Karpas-422 (cell line): ENCODE data around the gene SSU72. TPM values are rescaled to one million over a fixed set of nuclear protein-coding genes. Genes with fewer than 3 reads are reported as not detected.

Experiments used
- DNase-seq: peaks from one replicate; pipeline ENCODE4 v3.0.0-alpha.2; 2015
- H2AFZ ChIP-seq: fragments of 200-600 bp; sonication (generic); 2 replicates; pipeline ENCODE4 v1.6.1; 2014; ENCODE audit warnings: antibody characterized with exemption, low read length, mixed read lengths
- H3K27ac ChIP-seq: fragments of 200-600 bp; sonication (generic); 2 replicates; pipeline ENCODE4 v1.5.1; 2014; ENCODE audit warnings: mild to moderate bottlenecking, low read length, moderate library complexity
- H3K27me3 ChIP-seq: fragments of 200-600 bp; sonication (generic); 2 replicates; pipeline ENCODE4 v1.6.1; 2014; ENCODE audit warnings: low read length, mixed read lengths
- H3K36me3 ChIP-seq: fragments of 200-600 bp; sonication (generic); 2 replicates; pipeline ENCODE4 v1.6.1; 2014; ENCODE audit warnings: low read length, mixed read lengths; ENCODE audit not compliant: insufficient read depth
- H3K4me1 ChIP-seq: fragments of 200-600 bp; sonication (generic); 2 replicates; pipeline ENCODE4 v1.6.1; 2014; ENCODE audit warnings: mild to moderate bottlenecking, low read length, mixed read lengths
- H3K4me2 ChIP-seq: fragments of 200-600 bp; sonication (generic); 2 replicates; pipeline ENCODE4 v1.6.1; 2014; ENCODE audit warnings: low read length, low read depth, mild to moderate bottlenecking; ENCODE audit not compliant: poor library complexity, severe bottlenecking
- H3K4me3 ChIP-seq: fragments of 200-600 bp; sonication (generic); 2 replicates; pipeline ENCODE4 v1.5.1; 2014; ENCODE audit warnings: mild to moderate bottlenecking, antibody characterized with exemption, low read length, mixed read lengths
- H3K79me2 ChIP-seq: fragments of 200-600 bp; sonication (generic); 2 replicates; pipeline ENCODE4 v1.6.1; 2014; ENCODE audit warnings: mild to moderate bottlenecking, low read length, mixed read lengths
- H3K9ac ChIP-seq: fragments of 200-600 bp; sonication (generic); 2 replicates; pipeline ENCODE4 v1.6.0; 2014; ENCODE audit warnings: low read length
- H3K9me2 ChIP-seq: fragments of 200-600 bp; sonication (generic), shearing (Covaris generic); replicated peaks from 2 replicates; pipeline ENCODE4 v1.6.0; 2014; ENCODE audit warnings: mild to moderate bottlenecking, low read length, moderate library complexity; ENCODE audit not compliant: insufficient read depth
- H3K9me3 ChIP-seq: fragments of 300-700, 200-600 bp; sonication (generic); 2 replicates; pipeline ENCODE4 v1.6.1; 2014; ENCODE audit warnings: low read length, mixed read lengths
- H4K20me1 ChIP-seq: fragments of 200-600 bp; sonication (generic); 2 replicates; pipeline ENCODE4 v1.6.1; 2014; ENCODE audit warnings: mild to moderate bottlenecking, antibody characterized with exemption, low read length, low read depth; ENCODE audit not compliant: insufficient read depth
- total RNA-seq: library from RNA; depleted of rRNA; stranded (reverse); fragments of >200 nt; shearing (Covaris generic); gene quantifications from 2 replicates; pipeline ENCODE4 v1.2.3, GENCODE V29; 2014; ENCODE audit warnings: low replicate concordance; rRNA removed

The SSU72 gene
- total RNA-seq: 70.9 and 80.6 TPM in 2 replicates

DNA sequence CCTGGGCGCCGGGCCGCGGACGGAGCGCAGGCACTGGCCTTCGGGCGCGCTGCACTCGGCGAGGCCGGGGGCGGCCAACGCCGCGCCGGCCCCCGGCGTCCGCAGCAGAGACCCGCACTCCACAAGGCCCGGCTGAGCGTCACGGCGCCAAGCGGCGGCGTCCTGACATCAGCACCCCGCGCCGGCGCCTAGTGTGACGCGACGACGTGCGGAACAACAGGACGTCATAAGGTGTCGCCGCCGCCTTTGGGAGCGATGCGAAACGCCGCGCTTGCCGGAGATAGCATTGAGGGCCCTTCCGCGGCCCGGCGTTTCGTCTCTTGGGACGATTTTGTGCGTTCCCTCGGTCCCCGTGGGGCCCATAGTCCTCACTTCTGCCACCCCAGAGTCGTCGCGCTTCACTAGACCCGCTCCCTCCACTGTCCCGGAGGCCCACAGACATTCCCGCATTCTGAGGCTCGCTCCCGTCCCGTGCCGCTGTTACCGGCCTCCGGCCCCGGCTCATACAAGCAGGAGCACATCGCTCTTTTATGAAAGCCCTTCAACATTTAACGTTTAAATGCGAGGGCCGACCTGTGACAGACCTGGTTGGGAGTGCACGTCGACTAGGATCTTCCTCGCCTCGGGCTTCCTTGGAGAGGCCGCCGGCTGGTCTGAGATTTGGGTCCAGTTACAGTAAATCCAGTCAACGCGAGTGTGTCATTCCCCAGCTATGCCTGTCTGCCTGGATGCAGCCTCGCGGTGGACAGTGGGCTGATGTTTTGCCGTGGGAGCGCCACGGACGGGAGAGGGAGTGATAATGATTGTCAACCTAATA is at the start of gene SSU72:
Gene SSU72 (minus strand): TSS at position 143 of the 817 bp plus-strand sequence. CDS start 306 bp downstream, outside the sequence.
- Histone ChIP-seq H3K4me3 (peak within 1 kb of the TSS; percentile 76), H3K27me3 (no peaks in the 10 kb centered on the region), H2AFZ (peak within 1 kb of the TSS; percentile 77), H3K79me2 (peaks cover 42% of the 10 kb centered on the region), H3K9me3 (no peaks in the 10 kb centered on the region), H3K4me2 (peak within 1 kb of the TSS; percentile 90), H3K4me1 (peaks cover 16% of the 10 kb centered on the region), H4K20me1 (peaks cover 12% of the 10 kb centered on the region; the same call in 1 of the 2 replicates), H3K27ac (peak within 1 kb of the TSS; percentile 32; the same call in 1 of the 2 replicates), H3K9ac (peak within 1 kb of the TSS; percentile 97), H3K9me2 (no peaks in the 10 kb centered on the region), H3K36me3 (peaks cover 4% of the 10 kb centered on the region; the same call in 1 of the 2 replicates)
- DNase-seq: peak; percentile 97

DNA sequence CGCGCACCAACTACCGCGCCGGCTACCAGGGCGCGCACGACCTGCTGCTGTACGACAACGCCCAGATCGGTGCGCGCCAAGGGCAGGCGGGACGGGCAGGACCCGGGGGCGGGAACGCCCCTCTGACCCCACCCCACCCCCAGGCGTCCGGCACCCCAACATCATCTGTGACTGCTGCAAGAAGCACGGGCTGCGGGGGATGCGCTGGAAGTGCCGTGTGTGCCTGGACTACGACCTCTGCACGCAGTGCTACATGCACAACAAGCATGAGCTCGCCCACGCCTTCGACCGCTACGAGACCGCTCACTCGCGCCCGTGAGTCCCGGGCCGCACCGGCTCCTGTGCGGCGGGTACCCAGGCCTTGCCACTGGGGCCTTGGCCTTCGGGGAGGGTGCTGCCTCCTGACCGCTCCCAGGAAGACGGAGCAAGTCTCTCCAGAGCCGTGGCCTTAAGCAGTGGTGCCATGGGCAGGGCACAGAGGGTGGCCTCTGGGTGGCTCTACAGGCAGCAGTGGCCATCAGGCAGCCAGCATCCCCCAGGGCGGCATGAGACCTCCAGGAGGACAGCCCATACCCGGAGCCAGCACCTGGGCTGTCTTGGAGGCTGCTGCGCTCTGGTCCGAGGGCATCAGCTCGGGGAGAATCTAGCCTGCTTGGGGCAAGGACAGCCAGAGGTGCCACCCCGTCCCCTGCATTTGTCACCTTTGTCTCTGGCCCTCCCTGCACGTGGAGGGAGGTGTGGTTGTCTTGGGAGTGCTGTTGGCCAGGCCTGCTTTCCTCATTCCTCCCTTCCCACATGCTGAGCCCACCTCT is 49.2 kb upstream of the SSU72 start:
- Histone ChIP-seq H3K4me2 (no peak overlapping the region), H2AFZ (no peak overlapping the region), H3K4me3 (no peak overlapping the region), H3K36me3 (no peaks in the 10 kb centered on the region), H3K9me3 (no peaks in the 10 kb centered on the region), H3K4me1 (peaks cover 4% of the 10 kb centered on the region), H3K9me2 (no peaks in the 10 kb centered on the region), H3K9ac (no peak overlapping the region), H3K27me3 (no peaks in the 10 kb centered on the region), H4K20me1 (peaks cover 8% of the 10 kb centered on the region; the same call in 1 of the 2 replicates), H3K79me2 (no peaks in the 10 kb centered on the region), H3K27ac (no peak overlapping the region)
- no peak for DNase-seq

DNA sequence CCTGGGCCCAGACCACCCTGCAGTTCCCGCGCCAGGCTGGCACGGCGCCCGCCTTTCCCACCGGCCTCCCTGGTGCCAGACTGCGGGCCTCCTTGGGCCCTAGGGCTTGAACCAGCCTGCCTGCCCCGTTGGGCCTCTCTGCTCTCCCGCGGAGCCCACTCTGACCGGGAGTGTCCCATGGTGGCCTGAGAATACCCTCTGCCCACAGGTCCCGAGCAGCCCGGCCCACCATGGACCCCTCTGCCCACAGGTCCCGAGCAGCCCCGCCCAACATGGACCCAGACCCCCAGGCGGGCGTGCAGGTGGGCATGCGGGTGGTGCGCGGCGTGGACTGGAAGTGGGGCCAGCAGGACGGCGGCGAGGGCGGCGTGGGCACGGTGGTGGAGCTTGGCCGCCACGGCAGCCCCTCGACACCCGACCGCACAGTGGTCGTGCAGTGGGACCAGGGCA is 48.5 kb upstream of the SSU72 start:
- H3K27ac ChIP-seq: no peak overlapping the region
- no peak overlapping the region for H3K9ac ChIP-seq
- H2AFZ ChIP-seq: no peak overlapping the region
- no peak overlapping the region for H3K4me2 ChIP-seq
- H3K4me1 ChIP-seq: no peaks in the 10 kb centered on the region
- no peak overlapping the region for H3K4me3 ChIP-seq
- no peaks in the 10 kb centered on the region for H3K36me3 ChIP-seq
- no peaks in the 10 kb centered on the region for H3K27me3 ChIP-seq
- H3K79me2 ChIP-seq: no peaks in the 10 kb centered on the region
- no peaks in the 10 kb centered on the region for H3K9me3 ChIP-seq
- peaks cover 8% of the 10 kb centered on the region; the same call in 1 of the 2 replicates for H4K20me1 ChIP-seq
- no peaks in the 10 kb centered on the region for H3K9me2 ChIP-seq
- no peak for DNase-seq

DNA sequence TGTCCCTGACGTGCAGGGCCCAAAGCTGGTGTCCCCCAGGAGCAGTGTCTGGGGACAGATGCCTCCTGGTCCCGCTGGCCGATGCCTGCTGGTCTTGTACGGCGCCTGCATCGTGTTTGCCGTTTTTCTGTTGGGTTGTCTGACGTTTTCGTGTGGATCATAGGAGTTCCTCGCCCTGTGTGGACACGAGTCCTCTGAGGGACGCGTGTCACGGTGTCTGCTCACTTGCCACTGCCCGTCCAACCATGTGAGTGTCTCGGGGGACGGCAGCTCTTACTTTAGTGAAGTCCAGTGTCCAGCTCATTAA is 48.1 kb upstream of the SSU72 start:
- Histone ChIP-seq H3K27ac (no peak overlapping the region), H3K9ac (no peak overlapping the region), H3K4me1 (no peaks in the 10 kb centered on the region), H3K4me3 (no peak overlapping the region), H3K4me2 (no peak overlapping the region), H3K9me2 (no peaks in the 10 kb centered on the region), H3K9me3 (no peaks in the 10 kb centered on the region), H3K36me3 (no peaks in the 10 kb centered on the region), H3K27me3 (no peaks in the 10 kb centered on the region), H4K20me1 (peaks cover 8% of the 10 kb centered on the region; the same call in 1 of the 2 replicates), H2AFZ (no peak overlapping the region), H3K79me2 (no peaks in the 10 kb centered on the region)
- no peak for DNase-seq

DNA sequence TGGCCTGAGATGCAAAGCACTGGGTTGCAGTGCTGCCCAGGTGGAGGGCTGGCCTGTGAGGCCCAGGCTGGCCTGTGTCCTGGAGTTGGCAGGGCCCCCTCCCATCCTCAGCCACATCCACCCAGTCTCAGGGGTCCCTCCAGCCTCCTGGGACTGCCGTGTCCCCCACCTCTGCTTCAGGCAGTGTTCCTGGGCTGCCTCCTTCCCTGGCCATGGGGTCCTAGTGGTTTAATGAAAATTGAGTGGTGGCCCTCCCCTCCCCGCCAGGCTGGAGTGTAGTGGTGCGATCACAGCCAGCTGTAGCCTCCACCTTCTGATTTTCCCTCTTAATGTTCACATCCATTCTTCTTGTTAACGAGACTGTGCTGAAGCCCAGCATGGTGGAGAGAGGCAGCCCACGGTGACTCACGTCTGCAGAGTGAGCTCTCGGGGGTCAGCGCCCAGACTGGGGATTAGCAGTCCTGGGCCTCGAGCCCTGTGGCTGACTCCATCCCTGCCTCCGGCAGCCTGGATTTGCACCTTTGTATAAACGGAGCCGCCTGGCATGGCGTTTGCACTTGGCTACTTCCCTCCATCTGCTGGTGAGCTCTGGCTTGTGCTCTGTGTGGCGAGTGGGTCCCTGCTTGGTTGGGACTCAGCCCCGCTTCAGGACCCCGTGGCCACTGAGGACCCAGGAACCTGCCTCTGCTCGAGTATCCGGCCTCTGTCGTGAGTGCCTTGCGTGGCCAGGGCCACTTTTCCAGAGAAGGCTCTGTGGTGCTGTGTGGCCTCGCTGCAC is 47.5 kb upstream of the SSU72 start:
- Histone ChIP-seq H3K4me3 (no peak overlapping the region), H4K20me1 (peaks cover 8% of the 10 kb centered on the region; the same call in 1 of the 2 replicates), H3K27ac (no peak overlapping the region), H3K9me3 (no peaks in the 10 kb centered on the region), H3K4me2 (no peak overlapping the region), H3K9ac (no peak overlapping the region), H3K27me3 (no peaks in the 10 kb centered on the region), H3K36me3 (no peaks in the 10 kb centered on the region), H3K4me1 (peaks cover 1% of the 10 kb centered on the region; the same call in 1 of the 2 replicates), H3K79me2 (no peaks in the 10 kb centered on the region), H2AFZ (no peak overlapping the region), H3K9me2 (no peaks in the 10 kb centered on the region)
- no peak for DNase-seq

DNA sequence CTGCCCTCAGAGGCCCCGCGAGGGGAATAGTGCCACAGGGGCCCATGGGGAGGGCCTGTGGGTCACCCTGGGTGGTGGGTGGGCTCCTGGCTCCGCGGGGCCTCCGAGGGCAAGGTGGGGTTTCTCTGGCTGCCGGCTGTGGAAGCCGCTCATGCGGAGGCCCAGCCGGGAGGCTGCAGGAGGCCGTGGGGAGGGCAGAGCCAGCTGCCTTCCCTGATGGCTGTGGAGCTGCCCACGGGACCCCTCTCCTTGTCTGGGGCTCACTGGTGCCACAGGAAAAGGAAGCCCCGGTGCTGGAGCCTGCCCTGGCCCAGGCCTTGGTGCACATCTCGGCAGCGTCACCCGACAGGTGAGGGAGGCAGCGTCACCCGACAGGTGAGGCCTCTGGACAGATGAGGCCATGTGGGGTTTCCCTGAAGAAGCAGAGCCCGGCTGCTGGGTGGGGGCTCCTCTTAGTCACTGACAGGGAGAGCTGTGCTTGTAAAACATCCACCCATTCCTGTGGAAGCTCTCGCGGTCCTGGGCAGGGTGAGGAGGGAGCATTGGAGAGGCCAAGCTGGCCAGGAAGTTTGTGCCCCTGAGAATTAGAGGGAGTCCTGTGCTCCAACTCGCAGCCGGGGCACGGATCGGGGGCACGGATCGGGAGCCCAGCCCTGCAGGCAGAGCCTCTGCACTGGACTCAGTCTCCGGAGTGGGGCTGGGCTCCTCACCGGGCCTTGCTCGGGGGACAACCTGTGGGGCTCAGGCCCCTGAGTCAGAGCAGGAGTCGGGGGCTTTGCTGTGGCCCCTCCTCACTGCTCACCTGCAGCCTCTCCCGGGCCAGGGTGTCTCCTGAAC is 46.7 kb upstream of the SSU72 start:
- Histone ChIP-seq H3K9me2 (no peaks in the 10 kb centered on the region), H3K27me3 (no peaks in the 10 kb centered on the region), H3K27ac (no peak overlapping the region), H3K9ac (no peak overlapping the region), H3K36me3 (no peaks in the 10 kb centered on the region), H3K4me1 (peaks cover 10% of the 10 kb centered on the region), H3K79me2 (peaks cover 5% of the 10 kb centered on the region; the same call in 1 of the 2 replicates), H4K20me1 (peaks cover 13% of the 10 kb centered on the region), H3K4me2 (no peak overlapping the region), H2AFZ (no peak overlapping the region), H3K4me3 (no peak overlapping the region), H3K9me3 (no peaks in the 10 kb centered on the region)
- DNase-seq: no peak

DNA sequence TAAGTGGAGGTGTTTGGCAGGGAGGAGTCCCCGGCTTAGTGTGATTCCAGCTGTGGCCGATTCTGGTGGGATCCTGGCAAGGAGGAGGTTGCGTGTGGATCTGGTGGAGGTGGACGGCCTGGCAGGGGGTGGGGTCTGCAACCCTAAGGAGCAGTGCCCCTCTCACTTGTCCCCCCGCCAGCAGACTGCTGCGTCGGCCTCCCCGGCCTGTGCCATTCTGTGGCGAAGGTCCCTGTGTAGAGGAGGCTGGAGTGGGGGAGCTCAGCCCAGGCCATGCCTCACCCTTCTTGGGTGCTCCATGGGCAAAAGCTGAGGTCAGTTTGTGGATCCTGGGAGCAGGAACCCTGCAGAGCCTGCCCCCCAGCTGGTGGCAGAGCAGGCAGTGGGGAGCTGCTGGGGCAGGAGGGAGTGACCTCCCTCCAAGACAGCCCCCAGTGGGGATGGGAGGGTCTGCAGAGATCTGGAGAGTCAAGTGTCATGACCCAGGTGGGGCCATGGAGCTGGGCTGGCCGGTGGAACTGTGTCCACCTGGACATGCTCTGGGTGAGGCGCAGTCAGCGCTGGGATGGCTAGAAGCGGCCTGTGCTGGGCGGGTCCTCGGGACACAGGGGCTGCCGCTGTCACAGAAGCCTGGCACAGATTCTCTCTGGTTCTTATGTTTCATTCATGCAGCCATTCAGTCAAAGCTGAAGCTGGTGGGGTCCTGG is 45.9 kb upstream of the SSU72 start:
- Histone ChIP-seq H3K4me3 (no peak overlapping the region), H3K27me3 (no peaks in the 10 kb centered on the region), H3K36me3 (no peaks in the 10 kb centered on the region), H3K79me2 (peaks cover 7% of the 10 kb centered on the region; the same call in 1 of the 2 replicates), H3K4me2 (no peak overlapping the region), H2AFZ (no peak overlapping the region), H3K9me2 (no peaks in the 10 kb centered on the region), H3K4me1 (peaks cover 12% of the 10 kb centered on the region), H4K20me1 (peaks cover 16% of the 10 kb centered on the region), H3K27ac (no peak overlapping the region), H3K9me3 (no peaks in the 10 kb centered on the region), H3K9ac (no peak overlapping the region)
- DNase-seq: no peak
